Lower leg skin (tissue), 3 donors: Measurements from ENCODE around the gene PACS1.

Experiments
- POLR2A ChIP-seq, 2 donors: fragments of 450-650 bp; IDR thresholded peaks; one replicate each; pipeline ENCODE4 v1.6.1; 2016 to 2017; ENCODE audit warnings: antibody characterized with exemption in 2 of 2, mild to moderate bottlenecking in 1 of 2, moderate library complexity in 1 of 2
- TF ChIP-seq, protein P1 (sequence below), 3 donors: fragments of 450-650 bp; IDR thresholded peaks; one replicate each; pipeline ENCODE4 v1.5.1; 2016; ENCODE audit warnings: antibody characterized with exemption in 3 of 3, mild to moderate bottlenecking in 3 of 3, moderate library complexity in 2 of 3

DNA sequence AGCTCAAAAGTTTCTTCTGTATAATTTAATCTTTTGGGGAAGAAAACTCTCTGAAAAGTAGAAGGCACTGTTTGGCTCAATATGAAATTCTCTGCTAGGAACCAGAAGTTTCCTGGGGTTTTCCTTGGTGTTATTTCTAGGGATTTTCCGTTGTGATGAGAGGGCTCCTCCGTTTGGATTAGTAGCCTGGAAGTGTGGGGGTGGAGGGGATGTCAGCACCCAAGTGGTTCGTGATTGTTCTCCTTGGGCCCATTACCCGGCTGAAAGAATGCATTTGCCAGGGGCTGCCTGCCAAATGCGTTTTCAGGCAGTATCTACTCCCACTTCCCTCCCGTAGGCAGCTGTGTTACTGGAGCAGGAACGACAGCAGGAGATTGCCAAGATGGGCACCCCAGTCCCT is 13.6 kb upstream of the PACS1 start:
- TF ChIP-seq POLR2A (IDR thresholded peaks at IDR 0.05), result no peak
- TF ChIP-seq, protein P1, sequence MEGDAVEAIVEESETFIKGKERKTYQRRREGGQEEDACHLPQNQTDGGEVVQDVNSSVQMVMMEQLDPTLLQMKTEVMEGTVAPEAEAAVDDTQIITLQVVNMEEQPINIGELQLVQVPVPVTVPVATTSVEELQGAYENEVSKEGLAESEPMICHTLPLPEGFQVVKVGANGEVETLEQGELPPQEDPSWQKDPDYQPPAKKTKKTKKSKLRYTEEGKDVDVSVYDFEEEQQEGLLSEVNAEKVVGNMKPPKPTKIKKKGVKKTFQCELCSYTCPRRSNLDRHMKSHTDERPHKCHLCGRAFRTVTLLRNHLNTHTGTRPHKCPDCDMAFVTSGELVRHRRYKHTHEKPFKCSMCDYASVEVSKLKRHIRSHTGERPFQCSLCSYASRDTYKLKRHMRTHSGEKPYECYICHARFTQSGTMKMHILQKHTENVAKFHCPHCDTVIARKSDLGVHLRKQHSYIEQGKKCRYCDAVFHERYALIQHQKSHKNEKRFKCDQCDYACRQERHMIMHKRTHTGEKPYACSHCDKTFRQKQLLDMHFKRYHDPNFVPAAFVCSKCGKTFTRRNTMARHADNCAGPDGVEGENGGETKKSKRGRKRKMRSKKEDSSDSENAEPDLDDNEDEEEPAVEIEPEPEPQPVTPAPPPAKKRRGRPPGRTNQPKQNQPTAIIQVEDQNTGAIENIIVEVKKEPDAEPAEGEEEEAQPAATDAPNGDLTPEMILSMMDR (IDR thresholded peaks at IDR 0.05), result no peak
